GM18909 (cell line): ENCODE measurements around the gene PFKFB2.

ENCODE experiments used
- ATAC-seq: cut with Tn5 transposase; IDR thresholded peaks from one replicate; pipeline ENCODE4 v1.9.1; 2021; ENCODE audit warnings: mild to moderate bottlenecking; ENCODE audit not compliant: unreplicated experiment, poor library complexity

The PFKFB2 gene

GRCh38 chr1:207084232-207084631 lies 31.2 kb downstream of the PFKFB2 start:
- ATAC-seq: no peak

GRCh38 chr1:207084701-207085180 lies 31.7 kb downstream of the PFKFB2 start:
- peak; percentile 67 for ATAC-seq

GRCh38 chr1:207085887-207086286 lies 32.8 kb downstream of the PFKFB2 start:
- no peak for ATAC-seq

- no peak for ATAC-seq
Observed at GRCh38 chr1:207088161-207088560, 35.1 kb downstream of the PFKFB2 start.

GRCh38 chr1:207088701-207089626 lies 35.9 kb downstream of the PFKFB2 start, which contains the start of gene C4BPB:
Gene C4BPB, plus strand, starts transcription at chr1:207088860. Its CDS starts 672 bp downstream, at chr1:207089532.
- peak; percentile 46 for ATAC-seq

GRCh38 chr1:207089627-207090355 lies 36.7 kb downstream of the PFKFB2 start:
- peak; percentile 15 for ATAC-seq

GRCh38 chr1:207091200-207091908 lies 38.3 kb downstream of the PFKFB2 start:
- ATAC-seq: no peak

- no peak for ATAC-seq
Observed at GRCh38 chr1:207093944-207094343, 40.9 kb downstream of the PFKFB2 start.

- peak; percentile 84 for ATAC-seq
Observed at GRCh38 chr1:207097871-207098324, 44.8 kb downstream of the PFKFB2 start.

GRCh38 chr1:207101720-207102119 lies 48.6 kb downstream of the PFKFB2 start:
- ATAC-seq: no peak

GRCh38 chr1:207102146-207102545 lies 49.1 kb downstream of the PFKFB2 start:
- ATAC-seq: no peak

- no peak for ATAC-seq
Observed at GRCh38 chr1:207102659-207103058, 49.6 kb downstream of the PFKFB2 start.

- no peak for ATAC-seq
Observed at GRCh38 chr1:207103892-207104373, 50.9 kb downstream of the PFKFB2 start, which contains the start of gene C4BPA. Gene C4BPA, plus strand, starts transcription at chr1:207104233. Its CDS starts 8,793 bp downstream, at chr1:207113026.

GRCh38 chr1:207109004-207109403 lies 55.9 kb downstream of the PFKFB2 start:
- no peak for ATAC-seq

- ATAC-seq: no peak
Observed at GRCh38 chr1:207112616-207113296, 59.7 kb downstream of the PFKFB2 start.

- ATAC-seq: no peak
Observed at GRCh38 chr1:207115269-207115668, 62.2 kb downstream of the PFKFB2 start.

GRCh38 chr1:207124389-207124788 lies 71.3 kb downstream of the PFKFB2 start:
- ATAC-seq: no peak

- no peak for ATAC-seq
Observed at GRCh38 chr1:207128336-207128921, 75.4 kb downstream of the PFKFB2 start.

GRCh38 chr1:207129053-207129452 lies 76.0 kb downstream of the PFKFB2 start:
- no peak for ATAC-seq
